H1 (cell line): ENCODE data around the gene TROAP. TPM values are rescaled to one million over a fixed set of nuclear protein-coding genes. Genes with fewer than 3 reads are reported as not detected.
A peak's percentile ranks its signal among the peaks of the same experiment; 100 is the strongest.

Experiments used
- CTCF ChIA-PET: fragments of 300-600 bp; sonication (Branson Sonifier 250); formaldehyde crosslinking; loops from one replicate; lab custom pipeline; 2021; ENCODE audit not compliant: partially characterized antibody; lab: Charles Lee
- POLR2A ChIA-PET: fragments of 300-600 bp; sonication (Branson Sonifier 250); formaldehyde crosslinking; loops from one replicate; lab custom pipeline; 2021; ENCODE audit warnings: inconsistent platforms; ENCODE audit not compliant: partially characterized antibody; lab: Charles Lee
- DNase-seq, 2 experiments: peaks; one replicate each; pipeline versions ENCODE4 v3.0.0 to v3.0.0-alpha.2; 2010 to 2022; ENCODE audit warnings: low spot score in 2 of 2, low read depth in 1 of 2, mixed read lengths in 1 of 2
- FAIRE-seq: peaks from 2 replicates; lab custom pipeline; 2011; peaks lifted over from hg19 to GRCh38; lab: Jason Lieb, UNC
- H2AFZ ChIP-seq: 2 replicates; pipeline ENCODE4 v1.8.1; 2012; ENCODE audit warnings: low read length, inconsistent platforms
- H2AK5ac ChIP-seq: 2 replicates; pipeline ENCODE4 v1.6.1; 2013; ENCODE audit warnings: low read depth, low read length
- H2BK120ac ChIP-seq: replicated peaks from 2 replicates; pipeline ENCODE3; 2013; ENCODE audit warnings: low read depth, low read length, inconsistent platforms
- H2BK12ac ChIP-seq: 2 replicates; pipeline ENCODE4 v1.6.1; 2013; ENCODE audit warnings: low read depth, low read length
- H2BK15ac ChIP-seq: 2 replicates; pipeline ENCODE4 v1.6.1; 2013; ENCODE audit warnings: low read length
- H2BK20ac ChIP-seq: 2 replicates; pipeline ENCODE4 v1.6.1; 2013; ENCODE audit warnings: low read length
- H2BK5ac ChIP-seq: 2 replicates; pipeline ENCODE4 v1.6.1; 2013; ENCODE audit warnings: low read depth, low read length
- H3K14ac ChIP-seq: 2 replicates; pipeline ENCODE4 v1.6.1; 2013; ENCODE audit warnings: inconsistent platforms; ENCODE audit not compliant: insufficient read length
- H3K18ac ChIP-seq: 2 replicates; pipeline ENCODE4 v1.6.1; 2013; ENCODE audit warnings: low read length; ENCODE audit errors: extremely low read depth
- H3K23ac ChIP-seq: 2 replicates; pipeline ENCODE4 v1.6.1; 2013; ENCODE audit warnings: inconsistent platforms; ENCODE audit not compliant: insufficient read length
- H3K23me2 ChIP-seq: 2 replicates; pipeline ENCODE4 v1.6.1; 2013; ENCODE audit warnings: low read depth, low read length
- H3K27ac ChIP-seq: 2 replicates; pipeline ENCODE4 v1.6.1; 2011; ENCODE audit warnings: low read depth, low read length, inconsistent platforms
- H3K27me3 ChIP-seq, 4 experiments: replicated peaks in 1 of 4; 1 replicate in 1 of 4; 2 replicates in 3 of 4; pipeline versions ENCODE4 v1.6.1 to v1.8.1; 2011 to 2013; ENCODE audit warnings: low read length in 3 of 4, mild to moderate bottlenecking in 3 of 4, inconsistent platforms in 2 of 4, mixed read lengths in 2 of 4, moderate library complexity in 1 of 4; ENCODE audit not compliant: control insufficient read depth in 3 of 4, insufficient read depth in 3 of 4; ENCODE audit errors: extremely low read depth in 1 of 4
- H3K36me3 ChIP-seq, 4 experiments: 2 replicates each; pipeline versions ENCODE4 v1.6.1 to v1.8.1; 2011 to 2013; ENCODE audit warnings: mild to moderate bottlenecking in 4 of 4, low read length in 3 of 4, moderate library complexity in 2 of 4, control low read depth in 1 of 4, inconsistent platforms in 1 of 4; ENCODE audit not compliant: insufficient read depth in 4 of 4, control insufficient read depth in 2 of 4
- H3K4ac ChIP-seq: replicated peaks from 2 replicates; pipeline ENCODE3; 2013; ENCODE audit warnings: low read length, low read depth, mixed read lengths, inconsistent platforms; ENCODE audit not compliant: insufficient read length
- H3K4me1 ChIP-seq, 4 experiments: replicated peaks in 1 of 4; 1 replicate in 1 of 4; 2 replicates in 3 of 4; pipeline versions ENCODE4 v1.6.1 to v1.8.1; 2011 to 2013; ENCODE audit warnings: low read length in 3 of 4, inconsistent platforms in 2 of 4, mixed read lengths in 1 of 4; ENCODE audit not compliant: insufficient read depth in 4 of 4, control insufficient read depth in 3 of 4
- H3K4me2 ChIP-seq, 2 experiments: 2 replicates each; pipeline versions ENCODE4 v1.6.1 to v1.8.1; 2011 to 2013; ENCODE audit warnings: low read depth in 2 of 2, low read length in 2 of 2, control low read depth in 1 of 2, inconsistent platforms in 1 of 2, mild to moderate bottlenecking in 1 of 2; ENCODE audit not compliant: insufficient read depth in 1 of 2
- H3K4me3 ChIP-seq, 4 experiments: fragments of 200-600, 300-600 bp in 1 of 4; sonication (generic), shearing (Covaris generic), sonication (Bioruptor Twin) in 1 of 4; 2 replicates each; pipeline versions ENCODE4 v1.5.1 to v1.8.1; 2011 to 2016; ENCODE audit warnings: low read length in 4 of 4, low read depth in 3 of 4, control low read depth in 2 of 4, inconsistent platforms in 2 of 4, mild to moderate bottlenecking in 2 of 4, mixed read lengths in 1 of 4, moderate library complexity in 1 of 4; ENCODE audit not compliant: insufficient read depth in 2 of 4; ENCODE audit errors: extremely low read depth in 1 of 4
- H3K56ac ChIP-seq: replicated peaks from 2 replicates; pipeline ENCODE3; 2013; ENCODE audit warnings: low read depth, mild to moderate bottlenecking, mixed read lengths, low read length, inconsistent platforms; ENCODE audit not compliant: insufficient read length
- H3K79me1 ChIP-seq: 2 replicates; pipeline ENCODE4 v1.6.1; 2013; ENCODE audit warnings: low read depth, low read length, control low read depth
- H3K79me2 ChIP-seq, 2 experiments: 2 replicates each; pipeline versions ENCODE4 v1.6.1 to v1.8.1; 2012 to 2013; ENCODE audit warnings: low read length in 2 of 2, mild to moderate bottlenecking in 2 of 2, inconsistent platforms in 1 of 2; ENCODE audit not compliant: insufficient read depth in 2 of 2, control insufficient read depth in 1 of 2
- H3K9ac ChIP-seq, 4 experiments: replicated peaks in 1 of 4; 1 replicate in 1 of 4; 2 replicates in 3 of 4; pipeline versions ENCODE4 v1.6.1 to v1.8.1; 2011 to 2013; ENCODE audit warnings: low read depth in 3 of 4, low read length in 3 of 4, control low read depth in 2 of 4, mild to moderate bottlenecking in 2 of 4, moderate library complexity in 2 of 4, inconsistent platforms in 1 of 4; ENCODE audit errors: extremely low read depth in 1 of 4
- H3K9me3 ChIP-seq, 2 experiments: 2 replicates each; pipeline versions ENCODE4 v1.6.1 to v1.8.1; 2012 to 2013; ENCODE audit warnings: mild to moderate bottlenecking in 2 of 2, moderate library complexity in 2 of 2, control low read depth in 1 of 2, inconsistent platforms in 1 of 2, low read depth in 1 of 2, low read length in 1 of 2, mixed read lengths in 1 of 2; ENCODE audit not compliant: insufficient read depth in 2 of 2
- H4K20me1 ChIP-seq, 2 experiments: replicated peaks in 1 of 2; 2 replicates each; pipeline versions ENCODE3 to v1.8.1; 2011 to 2013; ENCODE audit warnings: inconsistent platforms in 2 of 2, low read length in 2 of 2, mild to moderate bottlenecking in 1 of 2; ENCODE audit not compliant: insufficient read depth in 2 of 2, control insufficient read depth in 1 of 2
- H4K5ac ChIP-seq: 2 replicates; pipeline ENCODE4 v1.6.1; 2013; ENCODE audit warnings: low read length, low read depth, mixed read lengths, inconsistent platforms; ENCODE audit not compliant: insufficient read length
- H4K8ac ChIP-seq: 2 replicates; pipeline ENCODE4 v1.8.0; 2013; ENCODE audit warnings: mild to moderate bottlenecking, moderate library complexity, low read length, inconsistent platforms; ENCODE audit not compliant: insufficient read depth; ENCODE audit errors: extremely low read depth
- H4K91ac ChIP-seq: replicated peaks from 2 replicates; pipeline ENCODE3; 2013; ENCODE audit warnings: low read length, mixed read lengths, inconsistent platforms; ENCODE audit not compliant: insufficient read length
- CTCF ChIP-seq, 3 experiments: IDR thresholded peaks; 1 replicate in 2 of 3; 2 replicates in 1 of 3; pipeline versions ENCODE4 v1.5.1 to v1.6.1; 2011; ENCODE audit warnings: low read length in 3 of 3, mild to moderate bottlenecking in 3 of 3, inconsistent platforms in 2 of 3, low read depth in 1 of 3, moderate library complexity in 1 of 3; ENCODE audit not compliant: insufficient read depth in 1 of 3; ENCODE audit errors: control extremely low read depth in 1 of 3
- NANOG ChIP-seq: IDR thresholded peaks from 2 replicates; pipeline ENCODE4 v1.6.1; 2011; ENCODE audit warnings: low read length, low read depth, mild to moderate bottlenecking, inconsistent platforms; ENCODE audit not compliant: insufficient read depth, poor library complexity, severe bottlenecking
- WGBS, 2 experiments: shearing (Covaris generic) in 1 of 2; methylation state at CpG; one replicate each; pipeline versions ENCODE4 v1.1.6 to v1.1.7; 2013 to 2015; ENCODE audit warnings: low lambda C conversion rate in 2 of 2, mixed read lengths in 2 of 2, inconsistent platforms in 1 of 2, low coverage in 1 of 2, missing lambda C conversion rate in 1 of 2; ENCODE audit not compliant: insufficient replicate concordance in 2 of 2, insufficient coverage in 1 of 2, insufficient read length in 1 of 2; ENCODE audit errors: extremely low coverage in 1 of 2, missing lambda C conversion rate in 1 of 2; 5-methylcytosine and 5-hydroxymethylcytosine counted together
- polyA plus RNA-seq, 7 experiments: library from polyadenylated mRNA; depleted of rRNA in 3 of 7; stranded (reverse) in 5 of 7; unstranded in 2 of 7; fragments of >200 nt in 5 of 7; fragments of 200-250 nt in 2 of 7; gene quantifications; 1 replicate in 5 of 7; 2 replicates in 1 of 7; 4 replicates in 1 of 7; pipeline versions ENCODE4 v1.2.1 to v1.2.3, GENCODE V29; 2011 to 2013; ENCODE audit warnings: missing spikeins in 2 of 7, mixed read lengths in 2 of 7
- total RNA-seq: library from RNA; stranded (reverse); fragmentation: NEBNext Ultra II Directional; extraction: Animal tissue kit (Norgen Biotek cat#: 25700); gene quantifications from 2 replicates; pipeline ENCODE4 v1.2.1, GENCODE V29; 2021

The TROAP gene
- total and polyA plus RNA-seq, 2 of the 8 experiments (the other 6 are each of a cell fraction or from before 2014, with no cell fraction given): 36.7 to 52.0 TPM

- no peak for DNase-seq
- Histone ChIP-seq H2AFZ (no peak overlapping the region), H4K5ac (no peak overlapping the region), H3K23ac (no peak overlapping the region), H2BK20ac (no peak overlapping the region), H3K23me2 (peaks cover 9% of the 10 kb centered on the region), H3K79me1 (0 out of 2 replicates have a peak, but pooled peaks cover 3% of the 10 kb centered on the region), H4K20me1 (no peaks in the 10 kb centered on the region), H3K4me1 (peaks cover 0 to 8% (median 2%) of the 10 kb centered on the region in 4 experiments; a peak in 3 of 7 replicates), H3K56ac (no peak overlapping the region), H3K14ac (no peak overlapping the region), H3K18ac (no peak overlapping the region), H2BK15ac (no peak overlapping the region), H3K9me3 (no peaks in the 10 kb centered on the region), H3K36me3 (no peaks in the 10 kb centered on the region), H3K4me2 (no peak overlapping the region), H4K91ac (no peak overlapping the region), H3K79me2 (peaks cover 4 to 54% of the 10 kb centered on the region in 2 experiments), H2BK120ac (no peak overlapping the region), H2AK5ac (no peak overlapping the region), H3K4ac (no peak overlapping the region), H3K4me3 (no peak overlapping the region), H3K9ac (no peak overlapping the region), H3K27me3 (peaks cover 0 to 3% (median 0%) of the 10 kb centered on the region in 4 experiments; a peak in 3 of 7 replicates), H4K8ac (no peak overlapping the region), H2BK5ac (no peak overlapping the region), H3K27ac (no peak overlapping the region), H2BK12ac (no peak overlapping the region)
- ChIA-PET CTCF (interaction anchor here (0.6 to 26.7 kb wide), 12 partner anchors 12 to 211 kb away, joined by 3 to 538 read pairs (median 4); partner anchors contain the start of gene DNAJC22), POLR2A (interaction anchor here (1.5 kb wide), 1 partner anchor 11 kb away, joined by 6 read pairs; no protein-coding TSS in a partner anchor)
- FAIRE-seq: no peak
- 75% methylated on average over 6 of the region's 6 CpGs; no CpG with 5 or more reads in 1 of the 2 experiments for WGBS, 2 experiments
- TF ChIP-seq NANOG (no peak), CTCF (IDR thresholded peaks at IDR 0.05; ENCODE audit: control extremely low read depth in 1 of 3, insufficient read depth in 1 of 3, low read depth in 1 of 3, low read length in 3 of 3) (peak; percentile 22 to 47 (median 30); a peak in 3 of 4 replicates)
These were observed 46.5 kb downstream of the TROAP start for GRCh38 chr12:49369411-49370145.
